ENCODE data around the gene LDAF1. TPM values are rescaled to one million over a fixed set of nuclear protein-coding genes. Genes with fewer than 3 reads are reported as not detected.

LDAF1 gene
- total and polyA plus RNA-seq, 10 of the 15 experiments (the other 5 are each of a cell fraction or from before 2014, with no cell fraction given): 4.6 to 21.4 (median 6.6) TPM

GRCh38 chr16:21217121-21217520, 58.6 kb downstream of the LDAF1 start:
- ATAC-seq (no peak), DNase-seq (ENCODE audit: low read depth, low spot score) (no peak), FAIRE-seq (no peak)
- BruUV-seq (replicated peaks): no TSS peak
- no peaks in the 10 kb centered on the region for H3K4me1 ChIP-seq (ENCODE audit: control insufficient read depth, insufficient read depth, low read length)
- no peaks in the 10 kb centered on the region for H4K20me1 ChIP-seq (ENCODE audit: control insufficient read depth, insufficient read depth)
- ChIA-PET CTCF (no interaction called here), RAD21 (ENCODE audit: unreplicated experiment) (no interaction called here), SMC1A (ENCODE audit: uncharacterized antibody, unreplicated experiment) (no interaction called here), POLR2A (no interaction called here)
- H3K4me3 ChIP-seq: no peak overlapping the region
- no peaks in the 10 kb centered on the region; the same call in 2 of the 3 replicates for H3K9me3 ChIP-seq (replicated peaks; ENCODE audit: control insufficient read depth, insufficient read depth, low read length)
- H3K36me3 ChIP-seq (ENCODE audit: control insufficient read depth in 2 of 2, insufficient read depth in 2 of 2, low read length in 1 of 2): no peaks in the 10 kb centered on the region
- H3K79me2 ChIP-seq (ENCODE audit: control insufficient read depth, insufficient read depth, low read length): no peaks in the 10 kb centered on the region
- no peak overlapping the region for H2AFZ ChIP-seq (ENCODE audit: control insufficient read depth, low read depth, low read length)
- no peak overlapping the region for H3K9ac ChIP-seq (ENCODE audit: control insufficient read depth, insufficient read depth, low read length)
- TF ChIP-seq POU2F2 (IDR thresholded peaks at IDR 0.05; ENCODE audit: borderline replicate concordance, low read depth, low read length): no peak
- no peak for TF ChIP-seq PKNOX1 (IDR thresholded peaks at IDR 0.05)
- no peak for TF ChIP-seq ZNF384 (IDR thresholded peaks at IDR 0.05; ENCODE audit: borderline replicate concordance, low read depth, low read length)
- no peak for TF ChIP-seq ASH2L (IDR thresholded peaks at IDR 0.05; ENCODE audit: borderline replicate concordance, low read depth)
- no peak for TF ChIP-seq CEBPB (IDR thresholded peaks at IDR 0.05; ENCODE audit: borderline replicate concordance in 1 of 2, low read depth in 2 of 2, low read length in 2 of 2)
- TF ChIP-seq BHLHE40 (IDR thresholded peaks at IDR 0.05; ENCODE audit: borderline replicate concordance in 1 of 2, low read depth in 2 of 2, low read length in 1 of 2): no peak
- no peak for TF ChIP-seq USF2 (IDR thresholded peaks at IDR 0.05; ENCODE audit: borderline replicate concordance, low read depth, low read length)
- TF ChIP-seq E2F4 (IDR thresholded peaks at IDR 0.05; ENCODE audit: low read depth, low read length): no peak
- TF ChIP-seq TAF1 (IDR thresholded peaks at IDR 0.05; ENCODE audit: borderline replicate concordance, low read depth, low read length): no peak
- no peak for TF ChIP-seq RAD51 (IDR thresholded peaks at IDR 0.05)
- no peak for TF ChIP-seq SMC3 (IDR thresholded peaks at IDR 0.05; ENCODE audit: borderline replicate concordance, low read length)
- TF ChIP-seq CHD1 (IDR thresholded peaks at IDR 0.05; ENCODE audit: low read depth, low read length): no peak
- no peak for TF ChIP-seq NFYA (IDR thresholded peaks at IDR 0.05; ENCODE audit: borderline replicate concordance, low read depth, low read length)
- no peak for TF ChIP-seq NR2C1 (IDR thresholded peaks at IDR 0.05)
- TF ChIP-seq CREM (IDR thresholded peaks at IDR 0.05; ENCODE audit: low read depth): no peak
- TF ChIP-seq KAT2A (conservative IDR thresholded peaks at IDR 0.05; ENCODE audit: control insufficient read depth, low read depth, low read length): no peak
- TF ChIP-seq MAX (IDR thresholded peaks at IDR 0.05; ENCODE audit: low read depth, low read length): no peak
- TF ChIP-seq CTCF (IDR thresholded peaks at IDR 0.05 in 2 of 3, conservative IDR thresholded peaks at IDR 0.05 in 1 of 3; ENCODE audit: control insufficient read depth in 2 of 3, extremely low read depth in 1 of 3, insufficient read depth in 1 of 3, low read depth in 3 of 3, low read length in 3 of 3): no peak
- no peak overlapping the region for H3K27ac ChIP-seq (ENCODE audit: control insufficient read depth, insufficient read depth)
- intact Hi-C loops (cut with micrococcal nuclease; ENCODE audit: unreplicated experiment) (no loop called here), in situ Hi-C loops (cut with MboI) (no loop called here)
- no peak overlapping the region for H3K4me2 ChIP-seq (ENCODE audit: control insufficient read depth, insufficient read depth)
- H3K27me3 ChIP-seq (replicated peaks in 1 of 2; ENCODE audit: control insufficient read depth in 2 of 2, insufficient read depth in 2 of 2, low read length in 1 of 2): no peaks in the 10 kb centered on the region
- WGBS (ENCODE audit: insufficient coverage, insufficient replicate concordance, low lambda C conversion rate, missing lambda C conversion rate): 38% methylated on average over 2 of the region's 2 CpGs
